Subcutaneous abdominal adipose tissue (tissue), 5 donors: ENCODE data around the gene PPFIA4.

Experiments used
- H3K27ac ChIP-seq: one replicate; pipeline ENCODE4 v1.7.0; 2013; ENCODE audit warnings: low read depth, mild to moderate bottlenecking, inconsistent platforms, low read length, moderate library complexity
- H3K27me3 ChIP-seq, 5 donors: one replicate each; pipeline ENCODE4 v1.7.0; 2013; ENCODE audit warnings: low read length in 5 of 5, inconsistent platforms in 1 of 5; ENCODE audit not compliant: control insufficient read depth in 5 of 5, insufficient read depth in 4 of 5
- H3K36me3 ChIP-seq, 5 donors: one replicate each; pipeline ENCODE4 v1.7.0; 2013; ENCODE audit warnings: low read length in 5 of 5; ENCODE audit not compliant: control insufficient read depth in 5 of 5, insufficient read depth in 5 of 5
- H3K4me1 ChIP-seq, 5 donors: one replicate each; pipeline ENCODE4 v1.7.0; 2013; ENCODE audit warnings: low read length in 5 of 5, mild to moderate bottlenecking in 3 of 5, moderate library complexity in 1 of 5; ENCODE audit not compliant: control insufficient read depth in 5 of 5, insufficient read depth in 5 of 5
- H3K4me3 ChIP-seq, 5 donors: one replicate each; pipeline ENCODE4 v1.7.0; 2013; ENCODE audit warnings: low read length in 5 of 5, low read depth in 1 of 5
- H3K9ac ChIP-seq, 5 donors: one replicate each; pipeline ENCODE4 v1.7.0; 2013; ENCODE audit warnings: low read length in 5 of 5, mild to moderate bottlenecking in 4 of 5, moderate library complexity in 3 of 5
- H3K9me3 ChIP-seq, 5 donors: one replicate each; pipeline ENCODE4 v1.7.0; 2013; ENCODE audit warnings: low read length in 5 of 5; ENCODE audit not compliant: control insufficient read depth in 5 of 5
- donor health status: healthy.
- donor health status: healthy.
- donor health status: healthy.
- donor health status: healthy.
- donor health status: healthy.

Gene PPFIA4

DNA sequence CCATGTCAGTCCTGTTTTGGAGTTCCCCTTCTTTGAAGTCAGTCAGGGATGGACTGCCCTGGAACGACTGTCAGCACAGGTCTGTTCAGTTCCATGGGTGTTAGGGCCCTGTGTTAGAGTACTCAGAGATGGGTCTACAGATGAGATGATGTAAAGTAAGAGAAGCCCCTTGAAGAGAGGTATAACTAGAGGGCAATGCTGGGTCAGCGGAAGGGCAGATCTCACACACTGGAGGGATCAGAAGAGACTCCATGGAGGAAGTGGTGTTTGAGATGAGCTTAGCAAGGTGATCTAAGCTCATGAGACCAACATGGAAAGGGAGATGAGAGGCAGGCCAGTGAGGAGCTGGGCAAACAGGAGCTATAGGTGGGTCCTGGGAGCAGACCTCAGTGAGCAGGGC lies 7.6 kb downstream of the PPFIA4 start:
- Histone ChIP-seq H3K9me3 (no peaks in the 10 kb centered on the region), H3K27ac (no peak overlapping the region), H3K4me1 (peaks cover 0 to 15% (median 6%) of the 10 kb centered on the region in 5 donors), H3K4me3 (no peak overlapping the region), H3K27me3 (peaks cover 7 to 11% (median 9%) of the 10 kb centered on the region in 5 donors), H3K36me3 (no peaks in the 10 kb centered on the region), H3K9ac (no peak overlapping the region)

- no peak overlapping the region for H3K9ac ChIP-seq
- no peak overlapping the region for H3K4me3 ChIP-seq
- no peaks in the 10 kb centered on the region for H3K36me3 ChIP-seq
- H3K27ac ChIP-seq: no peak overlapping the region
- H3K27me3 ChIP-seq: peaks cover 7 to 12% (median 10%) of the 10 kb centered on the region in 5 donors
- H3K9me3 ChIP-seq: no peaks in the 10 kb centered on the region
- peaks cover 0 to 16% (median 6%) of the 10 kb centered on the region in 5 donors for H3K4me1 ChIP-seq
These were observed 8.3 kb downstream of the PPFIA4 start for GRCh38 chr1:203034422-203035110.

GRCh38 chr1:203035111-203036000 lies 9.1 kb downstream of the PPFIA4 start:
- H3K9me3 ChIP-seq: no peaks in the 10 kb centered on the region
- peaks cover 0 to 16% (median 6%) of the 10 kb centered on the region in 5 donors for H3K4me1 ChIP-seq
- no peaks in the 10 kb centered on the region for H3K36me3 ChIP-seq
- H3K27ac ChIP-seq: no peak overlapping the region
- no peak overlapping the region for H3K4me3 ChIP-seq
- no peak overlapping the region for H3K9ac ChIP-seq
- peaks cover 7 to 16% (median 10%) of the 10 kb centered on the region in 5 donors for H3K27me3 ChIP-seq

DNA sequence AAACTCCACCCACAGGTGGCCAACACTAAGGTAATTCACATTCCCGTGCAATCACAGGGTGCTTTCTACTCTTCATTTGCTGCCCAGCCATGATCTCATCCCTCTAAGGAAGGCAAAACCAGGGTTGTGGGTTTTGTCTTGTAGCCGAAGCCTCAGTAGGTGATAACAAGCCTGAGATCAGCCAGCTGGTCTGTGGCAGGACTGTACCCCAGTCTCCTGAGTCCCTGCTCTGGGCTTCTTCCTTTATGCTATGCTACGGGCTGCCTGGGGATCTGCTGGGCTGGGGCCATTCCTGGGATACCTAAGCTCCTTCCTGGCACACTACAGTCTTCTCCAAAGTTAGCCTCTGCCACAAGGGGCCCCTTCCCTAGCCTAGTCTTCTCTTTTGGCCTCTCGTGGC lies 9.8 kb downstream of the PPFIA4 start:
- Histone ChIP-seq H3K36me3 (no peaks in the 10 kb centered on the region), H3K27me3 (peaks cover 6 to 16% (median 10%) of the 10 kb centered on the region in 5 donors), H3K27ac (no peak overlapping the region), H3K4me3 (no peak overlapping the region), H3K9ac (no peak overlapping the region), H3K9me3 (no peaks in the 10 kb centered on the region), H3K4me1 (peaks cover 0 to 16% (median 6%) of the 10 kb centered on the region in 5 donors)

DNA sequence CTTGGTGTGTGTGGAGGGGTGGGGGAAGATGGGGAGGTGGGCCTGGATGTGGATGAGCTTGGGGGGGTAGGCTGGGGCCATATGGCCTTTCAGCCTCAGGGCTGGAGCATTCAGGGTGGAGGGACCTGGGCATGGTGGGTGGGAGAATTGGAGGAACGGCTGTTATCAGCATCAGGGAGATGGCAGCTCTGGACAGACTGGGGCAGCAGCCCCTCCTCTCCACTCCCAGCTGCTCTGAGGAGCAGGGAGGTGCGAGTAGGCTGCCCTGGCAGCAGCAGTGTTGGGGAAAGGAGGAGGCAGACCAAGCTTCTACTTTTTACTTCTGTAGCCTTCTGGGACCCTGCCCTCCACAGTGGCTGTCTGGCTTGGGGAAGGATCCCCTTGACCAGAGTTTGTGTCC lies 10.2 kb downstream of the PPFIA4 start:
- Histone ChIP-seq H3K9ac (no peak overlapping the region), H3K4me1 (peaks cover 0 to 16% (median 6%) of the 10 kb centered on the region in 5 donors), H3K9me3 (no peaks in the 10 kb centered on the region), H3K27me3 (peaks cover 4 to 18% (median 10%) of the 10 kb centered on the region in 5 donors), H3K27ac (no peak overlapping the region), H3K4me3 (no peak overlapping the region), H3K36me3 (no peaks in the 10 kb centered on the region)

- Histone ChIP-seq H3K27ac (no peak overlapping the region), H3K36me3 (no peaks in the 10 kb centered on the region), H3K9ac (no peak overlapping the region), H3K9me3 (no peaks in the 10 kb centered on the region), H3K4me3 (no peak overlapping the region), H3K27me3 (peaks cover 4 to 18% (median 10%) of the 10 kb centered on the region in 5 donors), H3K4me1 (peaks cover 0 to 16% (median 6%) of the 10 kb centered on the region in 5 donors)
These were observed 11.4 kb downstream of the PPFIA4 start for GRCh38 chr1:203037509-203038190.

DNA sequence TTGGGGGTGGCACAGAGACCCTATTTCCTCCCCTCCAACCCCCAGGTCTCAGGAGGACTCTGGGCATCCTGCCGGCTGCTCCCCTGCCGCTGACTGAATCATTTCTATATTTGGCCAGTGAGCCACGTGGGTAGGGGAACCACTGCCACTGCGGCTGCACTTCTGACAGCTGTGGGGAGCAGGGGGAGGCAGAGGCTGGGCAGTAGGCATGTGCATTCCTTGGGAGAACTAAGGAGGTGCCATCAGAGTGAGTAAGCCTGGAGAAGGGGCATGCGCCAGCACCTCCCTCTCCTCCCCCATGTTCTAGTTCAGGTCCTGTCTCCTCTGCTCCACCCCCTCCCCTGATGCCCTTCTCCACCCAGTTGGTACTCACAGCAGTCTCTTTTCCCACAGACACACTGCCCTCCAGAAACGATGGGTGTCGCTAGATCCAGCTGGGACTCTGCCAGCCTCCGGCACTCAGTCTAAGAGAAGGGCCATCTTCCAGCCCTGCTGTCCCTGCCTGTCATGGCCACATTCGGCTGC lies 12.0 kb downstream of the PPFIA4 start:
- no peak overlapping the region for H3K9ac ChIP-seq
- no peak overlapping the region for H3K4me3 ChIP-seq
- no peaks in the 10 kb centered on the region for H3K9me3 ChIP-seq
- H3K27me3 ChIP-seq: peaks cover 4 to 18% (median 10%) of the 10 kb centered on the region in 5 donors
- peaks cover 0 to 16% (median 6%) of the 10 kb centered on the region in 5 donors for H3K4me1 ChIP-seq
- no peak overlapping the region for H3K27ac ChIP-seq
- no peaks in the 10 kb centered on the region for H3K36me3 ChIP-seq

GRCh38 chr1:203038891-203039608 lies 12.8 kb downstream of the PPFIA4 start:
- H3K27me3 ChIP-seq: peaks cover 4 to 18% (median 12%) of the 10 kb centered on the region in 5 donors
- H3K9ac ChIP-seq: no peak overlapping the region
- H3K36me3 ChIP-seq: no peaks in the 10 kb centered on the region
- H3K4me3 ChIP-seq: no peak overlapping the region
- H3K9me3 ChIP-seq: no peaks in the 10 kb centered on the region
- H3K4me1 ChIP-seq: peaks cover 0 to 16% (median 6%) of the 10 kb centered on the region in 5 donors
- H3K27ac ChIP-seq: no peak overlapping the region
